ENCODE data around the gene IGFL3. TPM values are rescaled to one million over a fixed set of nuclear protein-coding genes. Genes with fewer than 3 reads are reported as not detected.

IGFL3 gene
- total RNA-seq, 6 experiments from 2014 or later, result not detected

GRCh38 chr19:46101293-46101692 is 23.2 kb downstream of the IGFL3 start:
- no peaks in the 10 kb centered on the region for H3K27me3 ChIP-seq
- no peaks in the 10 kb centered on the region for H3K9me3 ChIP-seq
- H3K4me1 ChIP-seq, result no peaks in the 10 kb centered on the region
- WGBS (ENCODE audit: insufficient coverage, low coverage, low lambda C conversion rate, missing lambda C conversion rate), result 72% methylated on average over 3 of the region's 6 CpGs
- TF ChIP-seq POLR2A (IDR thresholded peaks at IDR 0.05) (no peak), CTCF (IDR thresholded peaks at IDR 0.05) (no peak)
- DNase-seq (no peak), ATAC-seq (no peak)
- no peak overlapping the region for H3K4me3 ChIP-seq
- H3K27ac ChIP-seq, result no peak overlapping the region
- intact Hi-C loops (cut with DNase I), result no loop called here
- H3K36me3 ChIP-seq, result no peaks in the 10 kb centered on the region

GRCh38 chr19:46100344-46100743 is 24.1 kb downstream of the IGFL3 start:
- H3K4me1 ChIP-seq, result no peaks in the 10 kb centered on the region
- DNase-seq (no peak), ATAC-seq (no peak)
- no peak overlapping the region for H3K27ac ChIP-seq
- TF ChIP-seq CTCF (IDR thresholded peaks at IDR 0.05) (no peak), POLR2A (IDR thresholded peaks at IDR 0.05) (no peak)
- no peak overlapping the region for H3K4me3 ChIP-seq
- H3K27me3 ChIP-seq, result no peaks in the 10 kb centered on the region
- intact Hi-C loops (cut with DNase I), result no loop called here
- WGBS (ENCODE audit: insufficient coverage, low coverage, low lambda C conversion rate, missing lambda C conversion rate), result 50% methylated on average over 1 of the region's 1 CpG
- H3K9me3 ChIP-seq, result no peaks in the 10 kb centered on the region
- no peaks in the 10 kb centered on the region for H3K36me3 ChIP-seq

GRCh38 chr19:46090444-46090843 is 34.0 kb downstream of the IGFL3 start:
- DNase-seq, result no peak
- no peaks in the 10 kb centered on the region for H3K4me1 ChIP-seq
- intact Hi-C loops (cut with DNase I), result no loop called here
- no peaks in the 10 kb centered on the region for H3K9me3 ChIP-seq
- WGBS (ENCODE audit: insufficient coverage, low coverage, low lambda C conversion rate, missing lambda C conversion rate), result 87% methylated on average over 5 of the region's 5 CpGs
- H3K27ac ChIP-seq, result no peak overlapping the region
- H3K4me3 ChIP-seq, result no peak overlapping the region
- no peak for ATAC-seq
- TF ChIP-seq CTCF (IDR thresholded peaks at IDR 0.05) (no peak), POLR2A (IDR thresholded peaks at IDR 0.05) (no peak)
- no peaks in the 10 kb centered on the region for H3K27me3 ChIP-seq
- H3K36me3 ChIP-seq, result no peaks in the 10 kb centered on the region

- Histone ChIP-seq H3K27me3 (no peaks in the 10 kb centered on the region), H3K4me1 (no peaks in the 10 kb centered on the region), H3K9me3 (no peaks in the 10 kb centered on the region), H3K27ac (no peak overlapping the region), H3K36me3 (no peaks in the 10 kb centered on the region), H3K4me3 (no peak overlapping the region)
- DNase-seq (no peak), ATAC-seq (no peak)
- WGBS (ENCODE audit: insufficient coverage, low coverage, low lambda C conversion rate, missing lambda C conversion rate), result 75% methylated on average over 1 of the region's 1 CpG
- TF ChIP-seq POLR2A (IDR thresholded peaks at IDR 0.05) (no peak), CTCF (IDR thresholded peaks at IDR 0.05) (no peak)
- intact Hi-C loops (cut with DNase I), result loop anchor here in 1 of 2 donors (10.0 kb wide), 1 partner anchor 95 kb away; no protein-coding TSS in a partner anchor
Observed at GRCh38 chr19:46089432-46089831, 35.1 kb downstream of the IGFL3 start.

- Histone ChIP-seq H3K9me3 (no peaks in the 10 kb centered on the region), H3K4me1 (no peaks in the 10 kb centered on the region), H3K36me3 (no peaks in the 10 kb centered on the region), H3K27ac (no peak overlapping the region), H3K4me3 (no peak overlapping the region), H3K27me3 (no peaks in the 10 kb centered on the region)
- TF ChIP-seq CTCF (IDR thresholded peaks at IDR 0.05) (no peak), POLR2A (IDR thresholded peaks at IDR 0.05) (no peak)
- ATAC-seq (no peak), DNase-seq (no peak)
- intact Hi-C loops (cut with DNase I), result loop anchor here in 1 of 2 donors (10.0 kb wide), 1 partner anchor 97 kb away; no protein-coding TSS in a partner anchor
- WGBS (ENCODE audit: insufficient coverage, low coverage, low lambda C conversion rate, missing lambda C conversion rate), result 67% methylated on average over 1 of the region's 2 CpGs
Observed at GRCh38 chr19:46088101-46088500, 36.4 kb downstream of the IGFL3 start.

All from right lobe of liver (tissue), 6 donors.